HG02970 (cell line): ENCODE results near the gene NFIL3.

Experiments used
- ATAC-seq: cut with Tn5 transposase; IDR thresholded peaks from one replicate; pipeline ENCODE4 v1.9.1; 2021; ENCODE audit warnings: mild to moderate bottlenecking, moderate library complexity, moderate number of reproducible peaks; ENCODE audit not compliant: unreplicated experiment, low FRiP score

Gene NFIL3

GRCh38 chr9:91361291-91362050, 62.2 kb downstream of the NFIL3 start, which contains the start of gene AUH:
Gene AUH (minus strand): TSS chr9:91361918. CDS start chr9:91361889, 29 bp downstream.
- ATAC-seq: peak; percentile 83

GRCh38 chr9:91360551-91361290, 62.9 kb downstream of the NFIL3 start:
- no peak for ATAC-seq

GRCh38 chr9:91359734-91360470, 63.7 kb downstream of the NFIL3 start:
- no peak for ATAC-seq

GRCh38 chr9:91359083-91359482, 64.5 kb downstream of the NFIL3 start:
- ATAC-seq: no peak
